IMR-90 (cell line): ENCODE data around the gene SAT2. TPM values are rescaled to one million over a fixed set of nuclear protein-coding genes. Genes with fewer than 3 reads are reported as not detected.

Experiments used
- ATAC-seq: fragments of 200-7000 bp; cut with Tn5 transposase; 2 replicates; pipeline ENCODE4 v1.9.1; 2020; ENCODE audit warnings: low read depth, mild to moderate bottlenecking, moderate library complexity
- BruUV-seq: library from RNA; stranded (reverse); fragments of 400-500 nt; replicated peaks from 2 replicates; lab custom pipeline; 2021; lab: Mats Ljungman, UMichigan
- CTCF ChIA-PET: fragments of 300-600 bp; formaldehyde crosslinking; extraction: SDS; loops from one replicate; lab custom pipeline; 2021; ENCODE audit warnings: antibody characterized with exemption; lab: Yijun Ruan, JAX
- POLR2A ChIA-PET: fragments of 300-600 bp; sonication (Branson Sonifier 250); formaldehyde crosslinking; loops from one replicate; lab custom pipeline; 2022; ENCODE audit warnings: antibody characterized with exemption; ENCODE audit not compliant: unreplicated experiment; lab: Charles Lee
- DNase-seq: peaks from one replicate; pipeline ENCODE4 v3.0.0; 2013
- H2AFZ ChIP-seq: replicated peaks from 2 replicates; pipeline ENCODE3; 2013; ENCODE audit warnings: low read length, mild to moderate bottlenecking; ENCODE audit not compliant: poor library complexity
- H2AK5ac ChIP-seq: 2 replicates; pipeline ENCODE4 v1.6.1; 2013; ENCODE audit warnings: low read depth, low read length, inconsistent platforms
- H2AK9ac ChIP-seq: replicated peaks from 2 replicates; pipeline ENCODE3; 2013; ENCODE audit warnings: mild to moderate bottlenecking, low read depth, low read length, moderate library complexity; ENCODE audit not compliant: poor library complexity
- H2BK120ac ChIP-seq: 2 replicates; pipeline ENCODE4 v1.6.1; 2013; ENCODE audit warnings: low read depth, low read length, inconsistent platforms
- H2BK15ac ChIP-seq: 3 replicates; pipeline ENCODE4 v1.6.1; 2013; ENCODE audit warnings: low read depth, low read length, inconsistent platforms
- H2BK20ac ChIP-seq: 2 replicates; pipeline ENCODE4 v1.6.1; 2013; ENCODE audit warnings: low read depth, mild to moderate bottlenecking, inconsistent platforms, low read length, moderate library complexity
- H2BK5ac ChIP-seq: 2 replicates; pipeline ENCODE4 v1.6.1; 2013; ENCODE audit warnings: mild to moderate bottlenecking, low read depth, low read length, inconsistent platforms; ENCODE audit not compliant: poor library complexity, severe bottlenecking
- H3K14ac ChIP-seq: replicated peaks from 2 replicates; pipeline ENCODE4 v1.6.1; 2013; ENCODE audit warnings: low read depth, low read length, inconsistent platforms
- H3K18ac ChIP-seq: 2 replicates; pipeline ENCODE4 v1.6.1; 2013; ENCODE audit warnings: low read depth, low read length, control low read depth
- H3K23ac ChIP-seq: 2 replicates; pipeline ENCODE4 v1.6.1; 2013; ENCODE audit warnings: low read depth, low read length, inconsistent platforms
- H3K27ac ChIP-seq: 2 replicates; pipeline ENCODE4 v1.5.1; 2013; ENCODE audit warnings: mild to moderate bottlenecking, control low read depth, low read length; ENCODE audit not compliant: insufficient read depth
- H3K27me3 ChIP-seq: 2 replicates; pipeline ENCODE4 v1.6.1; 2013; ENCODE audit warnings: low read length; ENCODE audit not compliant: control insufficient read depth, insufficient read depth
- H3K36me3 ChIP-seq: 2 replicates; pipeline ENCODE4 v1.6.1; 2013; ENCODE audit warnings: low read length, mixed read lengths; ENCODE audit not compliant: control insufficient read depth, insufficient read depth
- H3K4ac ChIP-seq: 2 replicates; pipeline ENCODE4 v1.6.1; 2013; ENCODE audit warnings: low read depth, low read length, inconsistent platforms
- H3K4me1 ChIP-seq: 2 replicates; pipeline ENCODE4 v1.6.1; 2013; ENCODE audit warnings: low read length, mixed read lengths; ENCODE audit not compliant: control insufficient read depth, insufficient read depth
- H3K4me2 ChIP-seq: 2 replicates; pipeline ENCODE4 v1.6.1; 2013; ENCODE audit warnings: low read depth, mild to moderate bottlenecking, control low read depth, low read length, moderate library complexity
- H3K4me3 ChIP-seq: 2 replicates; pipeline ENCODE4 v1.5.1; 2013; ENCODE audit warnings: low read depth, mild to moderate bottlenecking, control low read depth, low read length, moderate library complexity; ENCODE audit not compliant: insufficient read depth
- H3K56ac ChIP-seq: 2 replicates; pipeline ENCODE4 v1.6.1; 2013; ENCODE audit warnings: low read length, inconsistent platforms; ENCODE audit not compliant: insufficient read depth; ENCODE audit errors: extremely low read depth
- H3K79me1 ChIP-seq, 2 experiments: 2 replicates each; pipeline ENCODE4 v1.6.1; 2013; ENCODE audit warnings: low read length in 2 of 2, inconsistent platforms in 1 of 2, low read depth in 1 of 2
- H3K9ac ChIP-seq: 2 replicates; pipeline ENCODE4 v1.6.1; 2013; ENCODE audit warnings: low read depth, low read length, control low read depth
- H3K9me1 ChIP-seq: 2 replicates; pipeline ENCODE4 v1.6.1; 2013; ENCODE audit warnings: low read length, inconsistent platforms; ENCODE audit not compliant: insufficient read depth
- H3K9me3 ChIP-seq: 2 replicates; pipeline ENCODE4 v1.6.1; 2013; ENCODE audit warnings: low read length; ENCODE audit not compliant: control insufficient read depth, insufficient read depth
- H4K20me1 ChIP-seq: 2 replicates; pipeline ENCODE4 v1.6.1; 2013; ENCODE audit warnings: low read length, inconsistent platforms; ENCODE audit not compliant: insufficient read depth
- H4K5ac ChIP-seq: 2 replicates; pipeline ENCODE4 v1.6.1; 2013; ENCODE audit warnings: mild to moderate bottlenecking, low read depth, low read length, control low read depth
- H4K8ac ChIP-seq, 2 experiments: 2 replicates each; pipeline ENCODE4 v1.6.1; 2013; ENCODE audit warnings: low read depth in 2 of 2, low read length in 2 of 2, control low read depth in 1 of 2, inconsistent platforms in 1 of 2
- H4K91ac ChIP-seq: 2 replicates; pipeline ENCODE4 v1.6.1; 2013; ENCODE audit warnings: low read depth, low read length, inconsistent platforms; ENCODE audit not compliant: insufficient read depth
- CEBPB ChIP-seq: IDR thresholded peaks from 2 replicates; pipeline ENCODE4 v1.6.1; 2012; ENCODE audit warnings: low read depth, low read length, improper control_type of control experiment
- CHD1 ChIP-seq: IDR thresholded peaks from 2 replicates; pipeline ENCODE4 v1.6.1; 2012; ENCODE audit warnings: low read depth, low read length, improper control_type of control experiment
- MAFK ChIP-seq: IDR thresholded peaks from 2 replicates; pipeline ENCODE4 v1.6.1; 2012; ENCODE audit warnings: low read depth, low read length, improper control_type of control experiment
- MXI1 ChIP-seq: IDR thresholded peaks from 2 replicates; pipeline ENCODE4 v1.6.1; 2012; ENCODE audit warnings: low read depth, mild to moderate bottlenecking, low read length, moderate library complexity, borderline replicate concordance
- NFE2L2 ChIP-seq: fragments of 150-350 bp; IDR thresholded peaks from 2 replicates; pipeline ENCODE4 v1.6.1; 2016; ENCODE audit warnings: low read depth, mild to moderate bottlenecking, low read length
- RCOR1 ChIP-seq: IDR thresholded peaks from 2 replicates; pipeline ENCODE4 v1.6.1; 2012; ENCODE audit warnings: mild to moderate bottlenecking, low read length, improper control_type of control experiment; ENCODE audit not compliant: insufficient replicate concordance
- SMC3 ChIP-seq: fragments of 150-350 bp; IDR thresholded peaks from 2 replicates; pipeline ENCODE4 v1.6.1; 2016; ENCODE audit warnings: low read depth, mild to moderate bottlenecking, antibody characterized with exemption, low read length, moderate library complexity
- WGBS, 2 experiments: methylation state at CpG; one replicate each; pipeline versions ENCODE4 v1.1.5 to v1.1.7; 2013; ENCODE audit warnings: missing lambda C conversion rate in 2 of 2; ENCODE audit not compliant: insufficient read length in 1 of 2; ENCODE audit errors: extremely low coverage in 2 of 2; 5-methylcytosine and 5-hydroxymethylcytosine counted together
- dilution Hi-C: fragments of 300-500 bp; cut with HindIII; formaldehyde crosslinking; loops from one replicate; pipeline ENCODE4 v1.14.3; 2018; ENCODE audit warnings: low sequenced_read_pairs; ENCODE audit not compliant: unreplicated experiment
- in situ Hi-C: fragments of 300-500 bp; cut with MboI; formaldehyde crosslinking; loops from 3 replicates; pipeline ENCODE4 v1.14.3; 2019; ENCODE audit warnings: low sequenced_read_pairs, inconsistent platforms, mixed read lengths
- intact Hi-C: fragments of 100-400 bp; cut with micrococcal nuclease; formaldehyde crosslinking; loops from 2 replicates; pipeline ENCODE4 v1.10.0; 2022
- polyA plus RNA-seq, 3 experiments: library from polyadenylated mRNA; depleted of rRNA; stranded (reverse); fragments of >200 nt; gene quantifications; 2 replicates each; pipeline ENCODE4 v1.2.3, GENCODE V29; 2012; ENCODE audit warnings: low replicate concordance in 1 of 3
- total RNA-seq: library from RNA; depleted of rRNA; stranded (reverse); fragments of >200 nt; gene quantifications from 2 replicates; pipeline ENCODE4 v1.2.3, GENCODE V29; 2012
- TF ChIP-seq, protein P1 (sequence below): fragments of 150-350 bp; IDR thresholded peaks from 2 replicates; pipeline ENCODE4 v1.6.1; 2017; ENCODE audit warnings: mild to moderate bottlenecking, antibody characterized with exemption, low read length, low read depth
- TF ChIP-seq, protein P2 (sequence below): conservative IDR thresholded peaks from 2 replicates; pipeline ENCODE4 v1.5.1; 2012; ENCODE audit warnings: mild to moderate bottlenecking, low read depth, low read length, improper control_type of control experiment

SAT2 gene
- total and polyA plus RNA-seq, 2 of the 4 experiments (the other 2 are of a cell fraction), result 20.4 to 45.9 TPM

GRCh38 chr17:7610641-7611040 lies 17.0 kb downstream of the SAT2 start:
- Histone ChIP-seq H2BK15ac (no peak overlapping the region), H3K4me1 (peaks cover 9% of the 10 kb centered on the region), H2AK9ac (no peak overlapping the region), H2AFZ (no peak overlapping the region), H2BK20ac (no peak overlapping the region), H3K27ac (no peak overlapping the region), H3K27me3 (no peaks in the 10 kb centered on the region), H2AK5ac (no peak overlapping the region), H3K9me3 (no peaks in the 10 kb centered on the region), H2BK5ac (no peak overlapping the region), H3K18ac (no peak overlapping the region), H3K36me3 (peaks cover 9% of the 10 kb centered on the region), H2BK120ac (no peak overlapping the region), H4K20me1 (peaks cover 62% of the 10 kb centered on the region), H3K79me1 (peaks cover 50 to 74% of the 10 kb centered on the region in 2 experiments), H3K56ac (no peak overlapping the region), H4K8ac (no peak overlapping the region), H3K4ac (no peak overlapping the region), H4K91ac (no peak overlapping the region), H3K4me3 (no peak overlapping the region), H3K4me2 (no peak overlapping the region), H4K5ac (no peak overlapping the region), H3K14ac (no peak overlapping the region), H3K9ac (no peak overlapping the region), H3K9me1 (peaks cover 16% of the 10 kb centered on the region), H3K23ac (0 out of 2 replicates have a peak overlapping the region, but pooled peaks have one; percentile 59)
- ChIA-PET POLR2A (no interaction called here), CTCF (no interaction called here)
- no peak for ATAC-seq
- no CpG with 5 or more reads among the region's 2 CpGs for WGBS, 2 experiments
- intact Hi-C loops (no loop called here), in situ Hi-C loops (no loop called here), dilution Hi-C loops (no loop called here)
- BruUV-seq, result no TSS peak
- TF ChIP-seq MXI1 (no peak), CHD1 (no peak), SMC3 (no peak), CEBPB (no peak), RCOR1 (no peak), NFE2L2 (no peak), MAFK (no peak)
- TF ChIP-seq, protein P1, sequence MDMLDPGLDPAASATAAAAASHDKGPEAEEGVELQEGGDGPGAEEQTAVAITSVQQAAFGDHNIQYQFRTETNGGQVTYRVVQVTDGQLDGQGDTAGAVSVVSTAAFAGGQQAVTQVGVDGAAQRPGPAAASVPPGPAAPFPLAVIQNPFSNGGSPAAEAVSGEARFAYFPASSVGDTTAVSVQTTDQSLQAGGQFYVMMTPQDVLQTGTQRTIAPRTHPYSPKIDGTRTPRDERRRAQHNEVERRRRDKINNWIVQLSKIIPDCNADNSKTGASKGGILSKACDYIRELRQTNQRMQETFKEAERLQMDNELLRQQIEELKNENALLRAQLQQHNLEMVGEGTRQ, result no peak
- TF ChIP-seq, protein P2, sequence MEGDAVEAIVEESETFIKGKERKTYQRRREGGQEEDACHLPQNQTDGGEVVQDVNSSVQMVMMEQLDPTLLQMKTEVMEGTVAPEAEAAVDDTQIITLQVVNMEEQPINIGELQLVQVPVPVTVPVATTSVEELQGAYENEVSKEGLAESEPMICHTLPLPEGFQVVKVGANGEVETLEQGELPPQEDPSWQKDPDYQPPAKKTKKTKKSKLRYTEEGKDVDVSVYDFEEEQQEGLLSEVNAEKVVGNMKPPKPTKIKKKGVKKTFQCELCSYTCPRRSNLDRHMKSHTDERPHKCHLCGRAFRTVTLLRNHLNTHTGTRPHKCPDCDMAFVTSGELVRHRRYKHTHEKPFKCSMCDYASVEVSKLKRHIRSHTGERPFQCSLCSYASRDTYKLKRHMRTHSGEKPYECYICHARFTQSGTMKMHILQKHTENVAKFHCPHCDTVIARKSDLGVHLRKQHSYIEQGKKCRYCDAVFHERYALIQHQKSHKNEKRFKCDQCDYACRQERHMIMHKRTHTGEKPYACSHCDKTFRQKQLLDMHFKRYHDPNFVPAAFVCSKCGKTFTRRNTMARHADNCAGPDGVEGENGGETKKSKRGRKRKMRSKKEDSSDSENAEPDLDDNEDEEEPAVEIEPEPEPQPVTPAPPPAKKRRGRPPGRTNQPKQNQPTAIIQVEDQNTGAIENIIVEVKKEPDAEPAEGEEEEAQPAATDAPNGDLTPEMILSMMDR, result no peak
- no peak for DNase-seq
